Effector CD8-positive, alpha-beta T cell (primary cell): ENCODE measurements around the gene CCDC175.

ENCODE experiments used
- DNase-seq: peaks from one replicate; lab custom pipeline; 2025; lab: John Stamatoyannopoulos, UW

The CCDC175 gene

GRCh38 chr14:59540852-59541251, 35.8 kb downstream of the CCDC175 start:
- DNase-seq, result no peak

DNA sequence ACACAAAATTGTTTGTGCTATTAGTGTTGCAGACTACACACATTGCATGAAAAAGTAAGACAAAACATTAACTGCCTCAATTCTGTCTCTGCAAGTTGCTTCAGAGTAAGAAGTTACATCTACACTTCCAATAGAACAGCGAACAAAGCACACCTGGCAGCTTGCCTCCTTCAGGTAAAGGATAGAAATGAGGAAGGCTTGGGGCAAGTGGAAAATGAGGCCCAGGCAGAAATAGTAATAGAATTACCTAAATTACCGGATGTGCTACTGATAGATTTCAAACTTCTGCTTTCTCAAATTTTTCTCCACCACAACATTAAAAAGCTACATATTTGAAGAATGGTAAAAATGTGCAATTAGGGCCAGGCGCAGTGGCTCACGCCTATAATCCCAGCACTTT, 37.7 kb downstream of the CCDC175 start:
- DNase-seq, result no peak

- DNase-seq, result no peak
These were observed 39.1 kb downstream of the CCDC175 start for GRCh38 chr14:59537476-59537875.

GRCh38 chr14:59534361-59534987, 42.1 kb downstream of the CCDC175 start:
- DNase-seq, result no peak

GRCh38 chr14:59532419-59532818, 44.2 kb downstream of the CCDC175 start:
- no peak for DNase-seq

- no peak for DNase-seq
These were observed 46.3 kb downstream of the CCDC175 start for GRCh38 chr14:59530349-59530748.

GRCh38 chr14:59529189-59529588, 47.4 kb downstream of the CCDC175 start:
- no peak for DNase-seq

- DNase-seq, result no peak
These were observed 56.4 kb downstream of the CCDC175 start for GRCh38 chr14:59520224-59520623.

DNA sequence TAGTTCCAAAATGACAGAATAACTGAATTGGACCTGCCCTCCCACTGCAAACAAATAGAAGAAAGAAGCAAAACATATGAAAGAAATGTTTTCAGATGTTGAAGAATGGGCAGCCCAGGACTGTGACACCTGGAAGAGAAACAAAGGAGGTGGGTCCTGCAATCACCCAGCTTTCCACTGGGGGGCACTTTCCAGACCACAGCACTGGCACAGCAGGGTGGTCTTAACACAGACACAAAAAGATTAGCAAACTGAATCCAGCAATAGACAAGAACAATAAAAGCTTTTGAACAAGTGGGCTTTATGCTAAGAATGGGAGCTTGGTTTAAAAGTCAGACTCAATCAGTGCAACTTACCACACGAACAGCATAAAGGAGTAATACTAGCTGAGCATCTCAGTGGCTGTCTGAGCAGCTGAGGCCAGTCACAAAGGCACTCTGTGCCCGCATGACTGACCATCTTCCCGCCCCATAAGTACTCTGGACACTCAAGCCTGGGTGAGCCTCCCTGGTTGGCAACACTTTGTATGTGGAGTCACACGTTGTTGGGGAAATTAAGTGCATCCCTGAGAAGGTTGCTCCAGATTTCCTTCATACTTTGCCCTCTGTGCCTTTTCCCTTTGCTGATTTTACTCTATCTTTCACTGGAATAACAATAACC, 64.6 kb downstream of the CCDC175 start:
- no peak for DNase-seq

GRCh38 chr14:59510966-59511365, 65.6 kb downstream of the CCDC175 start:
- DNase-seq, result no peak

GRCh38 chr14:59510001-59510400, 66.6 kb downstream of the CCDC175 start:
- no peak for DNase-seq

DNA sequence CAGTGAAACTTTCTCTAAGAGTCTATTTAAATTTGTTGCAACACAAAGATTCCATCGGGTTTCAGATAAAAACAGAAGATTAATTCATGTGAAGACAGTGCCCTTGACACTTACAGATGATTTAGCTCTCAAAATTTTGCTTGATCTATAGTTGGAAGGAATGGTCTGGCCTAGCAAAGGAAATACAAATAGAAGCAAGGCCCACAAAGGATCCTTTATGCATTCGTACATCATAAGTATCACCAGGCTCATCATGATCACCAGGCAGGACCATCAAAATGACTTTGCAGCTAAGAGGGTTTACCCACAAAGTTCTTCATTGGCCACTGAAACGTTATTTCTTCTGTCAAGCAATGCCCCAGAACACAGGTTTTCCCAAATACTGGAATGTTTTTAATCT, 67.5 kb downstream of the CCDC175 start:
- no peak for DNase-seq

DNA sequence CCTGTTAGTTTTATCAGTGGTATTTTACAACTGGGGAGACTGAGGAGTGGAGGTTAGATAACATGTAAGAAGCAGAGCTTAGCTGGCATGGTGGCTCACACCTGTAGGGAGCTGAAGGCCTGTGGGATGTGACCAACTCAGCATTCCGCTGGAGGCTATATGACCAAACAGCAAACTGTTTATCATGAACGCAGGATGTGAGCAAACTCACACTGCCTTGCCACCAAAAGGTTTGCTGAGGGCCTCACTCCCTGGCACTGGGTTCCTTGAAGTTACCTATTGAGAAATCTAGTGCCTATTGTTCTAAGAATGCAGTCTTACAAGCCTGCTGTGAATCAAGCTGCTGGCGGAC, 68.9 kb downstream of the CCDC175 start:
- no peak for DNase-seq

DNA sequence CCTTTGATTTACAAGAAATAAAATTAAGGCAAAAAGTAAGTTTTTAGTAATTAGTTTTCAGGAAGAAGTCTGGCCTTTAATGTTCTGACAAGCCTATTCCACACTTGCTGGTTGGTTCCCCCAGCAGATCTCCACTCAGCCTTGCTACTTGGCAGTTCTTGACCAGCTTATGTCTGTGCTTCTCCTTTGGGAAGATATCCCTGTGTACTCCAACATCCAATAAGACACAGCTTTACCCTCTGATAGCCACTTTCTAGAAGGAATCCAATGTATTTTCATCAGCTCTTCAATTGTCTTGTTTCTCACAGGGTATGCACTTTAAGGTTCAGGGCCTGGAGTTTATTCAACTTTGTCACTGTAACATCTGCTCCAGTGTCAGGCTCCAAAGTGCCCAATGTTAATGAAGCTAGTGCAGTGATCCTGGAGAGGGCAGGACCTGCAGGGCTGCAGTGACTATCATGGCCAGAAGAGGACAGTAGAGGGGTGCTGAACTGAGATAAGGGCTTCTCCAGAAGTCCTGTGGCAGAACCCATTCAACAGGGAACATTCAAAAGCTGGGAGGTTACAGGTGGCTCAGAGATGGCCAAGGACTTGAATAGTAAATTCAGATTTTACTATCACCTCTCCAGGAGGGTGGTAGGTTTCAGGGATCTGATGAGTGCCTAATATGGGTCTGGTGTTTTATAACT, 69.4 kb downstream of the CCDC175 start:
- peak; percentile 6 for DNase-seq

GRCh38 chr14:59503256-59503655, 73.4 kb downstream of the CCDC175 start:
- no peak for DNase-seq

GRCh38 chr14:59500732-59501131, 75.9 kb downstream of the CCDC175 start:
- no peak for DNase-seq

GRCh38 chr14:59492384-59492783, 84.2 kb downstream of the CCDC175 start:
- no peak for DNase-seq

DNA sequence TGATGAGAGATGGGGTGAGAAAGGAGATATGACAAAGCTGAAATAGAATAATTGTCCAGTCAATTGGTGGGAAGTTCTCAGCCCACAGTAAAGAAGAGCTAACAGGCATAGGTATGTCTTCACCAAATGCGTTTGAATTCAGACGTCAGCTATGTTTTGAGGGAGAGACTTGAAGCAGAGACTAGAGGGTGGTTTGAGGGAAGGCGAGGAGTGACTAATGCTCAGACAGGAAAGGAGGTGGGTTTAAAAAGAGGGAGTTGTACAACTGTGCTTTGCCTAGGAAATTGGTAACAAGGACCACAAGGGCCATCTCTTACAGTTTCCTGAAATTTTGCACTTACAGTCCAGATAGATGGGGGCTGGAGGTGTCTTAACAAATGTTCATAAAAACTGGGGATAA, 85.9 kb downstream of the CCDC175 start:
- no peak for DNase-seq

- no peak for DNase-seq
These were observed 91.9 kb downstream of the CCDC175 start for GRCh38 chr14:59484639-59485175.

DNA sequence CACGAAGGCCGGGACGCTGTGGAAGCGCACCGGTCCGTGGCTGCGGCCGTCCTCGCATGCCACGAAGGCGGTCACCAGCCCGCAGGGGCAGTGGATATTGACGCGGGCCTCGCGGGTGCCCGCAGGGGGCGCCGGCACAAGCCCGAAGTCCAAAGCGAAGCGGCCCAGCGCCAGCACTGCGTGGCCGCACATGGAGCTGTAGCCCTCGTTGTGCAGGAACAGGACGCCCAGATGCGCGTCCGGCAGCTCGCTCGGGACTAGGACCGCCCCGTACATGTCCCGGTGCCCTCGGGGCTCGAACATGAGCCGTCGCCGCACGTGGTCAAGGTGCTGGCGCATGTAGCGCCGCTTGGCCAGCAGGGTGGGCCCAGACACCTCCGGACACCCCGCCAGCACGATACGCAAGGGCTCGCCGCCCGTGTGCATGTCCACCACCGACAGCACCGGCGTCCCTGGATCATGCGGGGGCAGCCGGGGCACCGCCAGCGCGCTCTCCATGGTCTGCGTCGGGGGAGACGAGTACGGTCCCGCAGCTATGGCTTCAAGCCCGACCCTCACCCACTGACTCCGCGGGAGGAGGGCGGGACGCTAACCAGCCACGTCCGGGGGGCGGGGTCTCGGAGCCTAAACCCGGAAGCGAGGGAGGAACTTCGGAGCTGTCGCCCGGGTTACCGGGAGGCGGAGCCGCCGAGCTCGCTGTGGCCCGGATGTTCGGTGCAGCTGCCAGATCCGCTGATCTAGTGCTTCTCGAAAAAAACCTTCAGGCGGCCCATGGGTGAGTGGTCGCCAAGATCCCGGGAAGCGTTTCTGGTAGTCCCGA, 92.6 kb downstream of the CCDC175 start, which contains the start of the genes JKAMP and L3HYPDH:
Gene JKAMP, plus strand, starts transcription at position 699 of the 820 bp plus-strand sequence. Its CDS starts 73 bp downstream, at position 772.
Gene L3HYPDH, minus strand, starts transcription at position 590 of the 820 bp plus-strand sequence. Its CDS starts 92 bp downstream, at position 498.
- peak; percentile 94 for DNase-seq

GRCh38 chr14:59483363-59483762, 93.2 kb downstream of the CCDC175 start:
- no peak for DNase-seq
